Activated CD8-positive, alpha-beta memory T cell treated with anti-CD3 and anti-CD28 coated beads, Interleukin-2, amount 50 U/mL, for 48 hours (primary cell): ENCODE data around the gene SLC44A4.

Source experiments
- DNase-seq: peaks from one replicate; pipeline ENCODE4 v3.0.0-alpha.2; 2020

Gene SLC44A4

DNA sequence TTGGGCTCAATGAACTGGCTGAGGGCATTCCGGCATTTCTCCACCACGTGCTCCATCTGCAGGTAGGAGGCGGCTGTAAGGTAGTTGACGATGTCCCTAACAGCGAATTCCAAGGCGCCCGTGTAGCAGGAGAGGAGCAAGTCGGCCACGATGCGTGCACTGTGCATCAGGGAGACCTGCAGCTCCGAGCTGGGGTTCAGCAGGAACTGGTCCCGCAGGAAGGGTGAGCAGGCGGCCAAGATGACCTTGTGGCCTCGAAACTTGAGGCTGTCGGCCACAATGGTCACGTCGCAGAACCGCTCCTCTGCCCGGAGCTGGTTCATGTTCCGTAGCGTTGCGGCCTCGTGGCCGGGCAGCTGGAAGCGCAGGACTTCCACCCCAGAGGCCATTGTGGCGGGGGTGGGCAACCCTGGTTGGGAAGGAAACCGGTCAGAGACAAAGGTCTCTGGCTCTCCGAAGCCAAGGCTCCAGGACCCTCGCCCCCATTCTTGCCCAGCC, 22.2 kb upstream of the SLC44A4 start:
- no peak for DNase-seq

DNA sequence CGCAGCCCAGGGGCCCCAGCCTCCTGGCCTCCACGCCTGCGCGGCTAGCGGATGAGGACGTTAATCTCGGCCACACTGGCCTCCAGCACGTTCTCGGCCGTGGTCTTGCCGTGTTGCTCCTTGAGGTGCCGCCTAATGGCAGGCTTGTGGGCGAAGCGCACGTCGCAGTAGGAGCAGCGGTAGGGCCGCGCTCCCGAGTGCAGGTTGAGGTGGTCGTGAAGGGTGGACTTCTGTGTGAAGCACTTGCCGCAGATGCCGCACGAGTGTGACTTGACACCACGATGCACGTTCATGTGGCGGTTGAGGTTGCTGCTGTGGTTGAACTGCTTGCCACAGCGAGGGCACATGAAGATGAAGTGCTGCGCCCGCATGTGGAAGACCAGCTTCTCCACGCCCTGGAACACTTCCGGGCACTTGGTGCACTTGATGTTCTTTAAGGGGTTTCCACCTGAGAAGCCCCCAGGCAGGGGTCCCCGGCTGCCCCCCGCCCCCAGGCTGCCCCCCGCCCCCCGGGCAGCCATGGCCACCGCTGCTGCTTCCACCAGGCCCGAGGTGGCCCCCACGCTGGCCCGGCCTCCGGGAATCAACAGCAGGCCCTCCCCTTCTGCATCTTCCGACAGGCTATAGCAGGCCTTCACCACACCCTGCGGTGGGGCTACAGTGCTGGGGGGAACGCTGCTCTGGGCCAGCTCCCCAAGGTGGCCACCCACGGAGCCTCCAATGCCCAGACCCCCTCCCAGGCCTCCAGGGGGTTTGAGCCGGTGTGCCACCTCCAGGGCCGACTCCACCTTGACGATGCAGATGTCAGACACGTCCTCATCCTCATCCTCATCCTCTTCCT, 21.3 kb upstream of the SLC44A4 start:
- DNase-seq = no peak

DNA sequence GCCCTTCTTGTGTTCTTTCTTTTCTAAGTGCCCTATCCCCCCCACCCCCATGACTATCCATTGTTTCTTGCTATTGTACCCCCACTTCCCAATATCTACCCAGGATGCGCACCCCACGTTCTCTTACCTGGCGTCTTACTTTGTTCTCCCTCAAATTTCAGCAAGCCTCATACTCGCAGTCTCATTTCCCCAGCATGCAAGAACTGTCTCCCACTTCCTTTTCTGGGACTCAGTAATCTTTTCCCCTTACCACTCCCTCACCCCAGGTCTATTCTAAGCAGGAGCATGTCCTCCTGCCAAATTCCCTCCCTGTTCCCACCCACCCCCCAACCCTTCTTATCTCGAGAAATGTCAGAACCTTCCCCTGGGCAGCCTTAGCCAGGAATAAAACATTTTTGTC, 20.4 kb upstream of the SLC44A4 start:
- no peak for DNase-seq

DNA sequence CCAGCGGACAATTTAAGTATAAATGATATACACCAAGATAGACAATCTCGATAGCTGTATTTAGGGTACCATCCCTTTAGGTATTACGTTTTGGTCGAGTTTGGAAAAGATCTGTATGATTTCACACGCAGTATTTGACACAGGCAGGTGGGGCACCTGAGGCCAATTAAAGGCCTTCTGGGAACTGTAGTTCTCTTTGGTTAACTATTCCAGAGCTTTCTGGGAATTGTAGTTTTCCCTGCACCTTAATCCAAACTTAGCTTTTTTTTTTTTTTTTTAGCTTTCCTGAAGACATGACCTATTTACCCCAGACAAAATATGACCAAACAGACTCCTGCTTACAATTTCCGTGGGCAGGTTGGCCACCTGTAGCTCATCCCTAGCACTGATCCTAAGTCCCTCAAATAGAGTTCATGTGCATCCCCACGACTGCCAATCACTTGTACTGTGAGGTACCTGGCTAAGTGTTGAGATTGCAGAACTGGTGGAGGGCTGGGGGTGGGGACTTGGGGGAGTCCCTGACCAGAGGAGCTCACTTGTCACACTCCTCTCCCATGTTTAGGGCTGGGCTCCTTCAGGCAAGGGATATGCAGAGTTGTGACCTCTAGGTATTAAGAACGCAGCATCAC, 19.7 kb upstream of the SLC44A4 start:
- no peak for DNase-seq

DNA sequence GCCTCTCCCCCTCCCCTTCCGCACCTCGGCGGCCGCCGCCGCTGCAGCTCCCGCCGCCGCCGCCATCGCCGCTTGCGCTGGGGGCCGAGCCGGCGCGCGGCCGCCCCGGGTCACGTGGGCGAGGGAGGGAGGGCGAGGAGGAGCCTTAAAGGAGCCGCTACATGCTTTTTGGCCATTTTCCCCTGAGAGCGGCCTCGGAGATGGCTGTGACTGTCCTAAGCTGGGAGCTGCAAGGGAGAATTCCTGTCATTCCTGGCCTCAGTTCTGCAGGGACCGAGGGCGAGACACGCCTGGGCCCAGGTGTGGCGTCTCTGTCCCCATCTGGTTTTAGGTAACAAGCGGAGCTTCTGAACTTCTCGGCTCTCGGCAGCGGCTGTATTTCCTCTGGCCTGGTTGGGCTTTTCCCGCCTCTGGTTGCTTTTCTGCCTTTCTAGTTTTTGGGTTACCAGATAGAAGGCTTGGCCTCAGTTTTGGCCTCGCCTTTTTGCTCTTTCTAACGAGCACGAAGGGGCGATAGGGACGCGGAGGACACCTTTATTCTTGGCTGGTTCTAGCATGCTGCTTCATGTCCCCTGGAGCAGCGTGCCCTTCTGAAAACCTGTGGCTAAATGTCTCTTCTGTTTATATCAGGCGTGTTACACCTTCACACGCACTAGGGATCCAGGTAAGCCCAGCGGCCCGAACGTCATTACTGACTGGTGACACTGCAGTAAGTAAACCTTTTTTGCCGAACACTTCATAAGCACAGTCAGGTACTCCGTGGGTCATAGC, 19.0 kb upstream of the SLC44A4 start, which contains the start of gene EHMT2:
Gene EHMT2, minus strand, starts transcription at position 87 of the 771 bp plus-strand sequence. Its CDS starts 21 bp downstream, at position 66.
- DNase-seq = peak; percentile 92

DNA sequence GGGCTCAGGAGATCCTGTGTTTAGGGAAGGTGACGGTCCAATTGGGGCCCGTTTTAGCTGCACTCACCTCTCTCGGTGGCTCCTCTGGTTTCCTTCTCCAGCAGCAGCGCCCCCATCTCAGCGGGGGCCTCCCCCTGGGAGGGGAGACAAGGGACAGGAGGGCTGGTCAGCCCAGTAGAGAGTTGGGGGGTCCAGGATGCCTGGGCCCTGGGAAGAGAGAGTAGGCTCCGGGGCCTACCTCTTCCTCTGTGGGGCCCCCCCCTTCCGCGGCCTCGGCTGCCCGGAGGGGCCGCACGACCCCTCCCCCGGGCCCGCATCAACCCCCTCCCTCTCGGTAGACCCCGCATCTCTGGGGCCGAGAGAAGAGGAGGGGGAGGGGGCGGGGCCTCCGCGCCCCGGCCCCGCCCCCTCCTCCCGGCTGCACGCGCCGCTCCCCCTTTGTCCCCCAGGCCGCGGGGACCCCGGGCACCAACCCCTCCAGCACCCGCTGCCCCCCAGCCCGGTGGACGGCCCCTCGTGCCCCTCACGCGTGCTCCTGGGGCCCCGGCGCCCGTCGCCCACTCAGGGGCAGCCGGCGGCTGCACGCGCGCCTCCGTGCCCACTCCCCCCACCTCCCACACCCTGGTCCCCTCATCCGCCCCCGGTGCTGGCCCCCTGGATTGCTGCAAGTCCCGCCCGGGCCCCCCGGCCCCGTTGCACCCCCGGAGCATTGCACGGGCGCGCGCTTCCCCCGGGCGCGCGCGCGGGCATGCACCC, 18.2 kb upstream of the SLC44A4 start:
- no peak for DNase-seq

DNA sequence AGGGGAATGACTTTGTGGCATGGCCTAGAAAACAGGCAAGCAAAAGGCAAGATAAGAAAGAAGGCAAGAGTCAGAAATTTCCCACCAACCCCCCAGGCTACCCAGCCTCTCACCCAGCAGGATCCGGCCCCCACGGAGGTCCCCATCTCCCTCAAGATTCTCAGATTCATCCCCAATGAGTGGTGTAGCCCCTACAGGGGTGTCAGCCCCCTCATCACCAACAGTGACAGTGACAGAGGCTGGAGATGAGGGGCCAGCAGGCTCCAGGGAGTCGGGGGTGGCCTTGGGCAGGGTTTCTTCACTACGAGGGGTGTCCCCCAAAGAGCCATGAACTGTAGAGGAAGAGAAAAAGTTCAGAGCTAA, 17.7 kb upstream of the SLC44A4 start:
- no peak for DNase-seq

DNA sequence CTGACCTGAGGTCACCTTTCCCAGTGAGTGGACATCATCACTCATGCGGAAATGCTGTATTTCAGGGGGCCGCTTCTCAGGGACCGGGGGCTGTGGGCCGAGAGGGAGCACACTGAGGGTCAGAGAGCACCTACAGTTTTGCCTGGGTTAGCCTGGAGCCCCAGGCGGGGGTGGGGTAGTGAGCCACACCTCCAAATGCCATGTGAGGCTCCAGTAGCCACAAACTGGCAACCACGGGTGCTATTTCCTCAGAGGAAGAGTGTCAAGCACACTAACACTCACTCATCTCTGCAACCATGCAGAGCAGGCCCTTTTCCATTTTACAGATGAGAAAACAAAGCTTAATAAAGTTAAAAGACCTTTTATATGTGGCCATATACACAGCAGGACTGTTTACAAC, 14.0 kb upstream of the SLC44A4 start:
- no peak for DNase-seq

DNA sequence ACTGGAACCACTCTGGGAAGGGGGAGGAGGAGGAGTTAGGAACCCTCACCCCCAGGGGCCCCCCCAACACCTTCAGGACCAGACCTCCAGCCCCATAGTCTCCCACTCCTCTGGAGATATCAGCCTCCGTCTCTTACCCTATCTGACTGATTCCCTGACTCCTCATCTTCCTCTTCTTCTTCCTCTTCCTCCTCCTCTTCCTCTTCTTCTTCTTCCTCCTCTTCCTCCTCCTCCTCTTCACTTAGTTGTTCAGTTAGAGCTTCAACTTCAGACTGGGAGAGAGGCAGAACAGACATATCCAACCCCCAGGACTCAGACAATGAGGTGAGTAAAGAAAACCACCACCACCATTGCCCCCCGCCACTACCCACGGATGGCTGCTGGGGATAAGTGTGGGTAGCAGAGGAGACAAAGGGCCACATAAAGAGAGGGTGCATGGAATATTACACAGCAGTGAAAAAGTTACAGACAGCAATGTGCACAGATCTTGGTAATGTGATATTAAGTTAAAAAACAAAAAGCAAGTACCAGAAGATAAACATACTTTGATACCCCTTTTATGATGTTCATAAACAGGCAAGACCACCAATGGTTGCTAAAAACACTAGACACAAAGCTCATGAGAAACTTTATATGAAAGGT, 10.7 kb upstream of the SLC44A4 start:
- no peak for DNase-seq

DNA sequence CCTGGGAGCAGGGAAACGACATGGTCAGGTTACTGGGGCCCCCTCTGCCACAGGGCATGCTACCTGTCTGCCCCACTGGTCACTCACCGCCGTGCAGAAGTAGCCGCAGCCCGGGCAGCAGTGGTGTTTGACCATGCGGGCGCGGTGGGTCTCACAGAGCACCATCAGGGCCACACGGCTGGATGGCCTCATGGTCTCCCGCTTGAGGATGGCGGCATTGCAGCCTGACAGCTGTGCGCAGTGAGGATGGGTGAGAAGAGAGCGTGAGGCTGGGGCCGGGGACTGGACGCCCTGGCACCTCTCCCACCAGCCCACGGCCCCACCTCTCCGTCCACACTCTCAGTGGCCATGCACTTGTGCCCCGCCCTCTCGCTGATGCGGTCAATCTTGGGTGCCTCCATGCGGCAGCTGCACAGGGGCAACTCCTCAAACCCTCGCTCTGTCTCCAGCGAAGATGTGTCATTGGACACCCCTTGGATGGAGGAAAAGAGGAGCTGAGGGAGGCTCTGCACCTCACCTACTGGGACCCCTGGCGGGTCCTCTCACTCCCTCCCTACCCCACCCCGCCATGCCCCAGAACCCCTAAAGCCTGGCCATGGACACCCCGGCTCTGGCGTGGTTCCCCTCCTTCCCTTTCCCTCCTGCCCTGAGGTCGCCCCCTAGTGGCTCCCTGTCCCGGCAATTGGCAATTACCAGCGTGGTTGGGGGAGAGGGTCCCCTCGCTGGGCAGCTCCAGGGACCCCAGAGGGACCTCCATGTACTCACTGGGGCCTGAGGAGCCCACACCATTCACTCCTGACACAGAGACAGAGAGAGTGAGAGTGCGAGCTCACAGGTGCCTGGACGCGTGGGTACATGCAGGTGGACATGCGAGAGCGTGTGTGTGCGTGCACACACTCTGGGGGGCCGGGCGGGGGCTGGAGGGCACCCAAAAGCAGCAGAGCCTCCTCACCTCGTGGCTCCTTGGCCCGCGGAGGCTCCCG, 9.8 kb upstream of the SLC44A4 start:
- DNase-seq = peak; percentile 86

DNA sequence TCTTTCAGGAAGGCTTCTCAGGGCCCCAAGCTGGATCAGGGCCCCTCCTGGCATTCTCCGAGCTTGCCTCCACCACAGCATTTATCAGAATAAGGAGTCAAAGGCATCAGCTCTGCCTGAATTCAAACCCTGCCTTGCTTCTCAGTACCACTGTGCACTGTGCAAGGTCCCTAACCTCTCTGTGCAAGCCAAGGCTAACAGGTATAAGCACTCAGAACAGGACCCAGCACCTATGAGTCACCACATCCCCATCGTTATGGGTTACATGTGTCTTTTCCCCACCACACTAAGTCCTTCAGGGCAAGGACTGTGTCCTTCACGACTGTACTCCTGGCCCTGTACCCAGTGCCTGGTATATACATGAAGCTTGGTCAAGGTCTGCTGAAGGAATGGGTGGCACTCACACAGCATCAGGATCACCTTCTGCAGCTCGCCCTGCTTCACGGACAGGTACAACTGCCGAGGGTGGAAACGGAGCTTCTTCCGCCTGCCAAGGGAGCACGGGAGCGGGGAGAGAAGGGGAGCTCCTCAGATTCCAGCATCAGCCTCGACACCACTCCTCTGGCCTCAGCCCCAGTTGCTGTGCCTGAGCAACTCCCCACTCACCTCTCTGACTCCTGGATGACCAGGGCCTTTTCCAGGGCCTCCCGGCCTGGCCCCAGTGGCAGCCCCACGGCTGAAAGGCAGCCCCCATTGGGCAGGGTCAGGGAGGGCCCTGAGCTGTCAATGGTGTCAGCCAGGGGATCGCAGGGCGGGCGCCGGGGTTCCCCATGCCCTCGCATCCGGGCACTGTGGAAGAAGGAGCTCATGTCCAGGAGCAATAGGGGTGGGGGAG, 8.6 kb upstream of the SLC44A4 start:
- no peak for DNase-seq

DNA sequence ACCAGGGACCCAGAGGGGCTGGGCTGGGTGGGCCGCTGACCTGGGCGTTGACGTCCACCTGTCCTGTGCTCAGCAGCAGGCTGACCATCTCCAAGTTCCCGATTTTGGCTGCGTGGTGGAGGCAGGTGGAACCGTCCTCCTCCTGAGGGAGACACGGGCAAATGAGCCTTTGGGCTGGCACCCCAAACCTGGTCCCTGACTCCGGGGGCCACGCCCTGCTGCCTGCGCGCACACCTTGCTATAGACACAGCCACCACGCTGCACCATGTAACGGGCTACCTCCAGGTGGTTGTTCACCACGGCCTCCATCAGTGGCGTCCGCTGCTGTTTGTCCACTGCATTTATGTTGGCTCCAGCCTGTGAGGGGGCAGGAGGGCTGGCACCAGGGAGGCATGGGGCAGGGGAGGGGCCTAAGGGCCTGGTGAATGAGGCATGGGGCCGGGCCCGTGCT, 7.8 kb upstream of the SLC44A4 start:
- DNase-seq = no peak

DNA sequence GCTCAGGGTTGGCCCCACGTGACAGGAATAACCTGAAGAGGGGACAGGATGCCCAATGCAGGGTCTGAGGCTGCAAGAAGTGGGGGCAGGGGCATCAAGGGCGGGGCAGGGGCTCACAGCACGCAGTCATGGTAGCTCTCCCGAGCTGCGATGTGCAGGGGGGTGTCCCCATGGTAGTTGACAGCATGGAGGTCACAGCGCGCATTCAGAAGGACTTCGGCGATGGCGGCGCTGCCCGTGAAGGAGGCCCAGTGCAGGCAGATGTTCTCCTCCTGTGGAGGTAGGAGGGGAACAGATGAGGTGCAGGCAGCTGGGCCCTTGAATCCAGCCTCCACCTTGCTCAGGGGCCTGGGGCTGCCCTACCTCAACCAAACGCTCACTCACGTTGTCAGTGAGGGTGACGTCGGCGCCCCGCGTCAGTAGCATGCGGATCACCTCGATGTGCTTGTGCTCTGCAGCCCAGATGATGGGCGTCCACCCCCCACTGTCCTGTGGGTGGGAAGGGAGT, 5.8 kb upstream of the SLC44A4 start:
- DNase-seq = no peak

DNA sequence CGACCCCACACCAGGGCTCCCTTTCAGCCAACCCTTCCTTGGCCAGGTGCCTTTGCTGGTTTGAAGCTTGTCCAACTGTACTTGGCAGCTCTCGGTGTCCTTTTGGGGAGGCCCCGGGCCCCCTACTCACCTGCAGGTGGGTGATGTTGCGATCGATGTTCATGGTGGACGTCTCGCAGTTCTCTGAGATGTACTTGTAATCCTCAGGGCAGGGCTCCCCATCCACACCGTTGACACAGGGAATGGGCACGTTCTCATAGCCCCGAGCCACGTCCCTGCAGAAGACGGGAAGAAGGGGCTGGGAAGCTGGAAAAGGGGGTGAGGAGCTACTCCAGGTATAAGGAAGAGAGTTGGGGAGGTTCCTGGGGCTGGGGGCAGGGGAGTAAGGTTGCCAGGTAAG, 4.9 kb upstream of the SLC44A4 start:
- DNase-seq = no peak

DNA sequence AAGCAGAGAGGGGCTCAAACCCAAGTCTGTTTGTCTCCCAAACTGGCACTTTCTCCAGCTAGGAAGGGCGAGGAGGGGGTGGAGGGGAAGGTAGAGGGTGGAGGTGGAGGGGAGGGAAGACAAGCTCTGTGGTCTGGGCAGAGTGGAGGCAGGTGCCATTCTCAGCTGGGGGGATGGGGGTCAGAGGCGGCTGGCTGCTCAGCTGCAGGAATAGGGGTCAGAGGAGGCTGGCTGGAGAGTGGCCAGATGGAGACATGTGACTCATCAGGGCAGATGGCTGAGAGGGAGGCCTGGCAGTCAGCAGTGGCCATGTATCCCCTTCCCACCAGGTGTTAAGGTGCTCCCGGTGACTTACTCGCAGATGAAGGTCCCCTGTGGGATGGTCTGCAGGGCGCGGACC, 3.5 kb upstream of the SLC44A4 start:
- DNase-seq = no peak

DNA sequence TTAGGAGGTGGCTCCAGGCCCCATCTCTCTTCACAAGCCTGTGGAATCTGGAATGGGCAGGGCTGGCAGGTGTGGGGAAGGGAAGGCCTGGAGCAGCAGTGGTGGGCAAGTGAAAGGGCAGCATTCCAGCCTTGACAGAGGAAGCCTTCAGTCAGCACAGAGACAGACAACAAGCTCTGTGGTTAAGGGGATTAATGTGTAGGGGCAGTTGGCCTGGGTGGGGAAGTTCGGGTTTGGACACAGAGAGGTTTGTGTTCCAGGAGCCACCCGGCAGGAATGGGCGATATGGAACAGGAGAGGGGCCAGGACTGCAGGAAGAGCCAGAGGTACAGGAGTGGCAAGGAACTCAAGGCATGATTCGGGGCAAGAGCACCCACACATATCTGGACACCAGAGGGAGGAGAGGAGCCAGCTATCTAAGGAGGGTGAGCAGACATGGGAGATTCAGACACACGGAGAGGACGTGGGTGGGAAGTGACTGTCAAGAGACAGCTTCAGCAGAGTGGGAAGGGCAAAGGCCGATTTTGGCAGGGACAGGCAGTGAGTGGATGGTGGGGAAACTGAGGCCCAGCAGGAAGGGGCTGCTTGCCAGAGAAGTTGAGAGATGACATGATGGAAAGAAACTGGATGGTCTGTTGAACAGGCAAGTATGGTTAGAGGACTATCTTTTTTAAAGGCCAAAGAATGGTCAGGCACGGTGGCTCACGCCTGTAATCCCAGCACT, 2.5 kb upstream of the SLC44A4 start:
- no peak for DNase-seq

DNA sequence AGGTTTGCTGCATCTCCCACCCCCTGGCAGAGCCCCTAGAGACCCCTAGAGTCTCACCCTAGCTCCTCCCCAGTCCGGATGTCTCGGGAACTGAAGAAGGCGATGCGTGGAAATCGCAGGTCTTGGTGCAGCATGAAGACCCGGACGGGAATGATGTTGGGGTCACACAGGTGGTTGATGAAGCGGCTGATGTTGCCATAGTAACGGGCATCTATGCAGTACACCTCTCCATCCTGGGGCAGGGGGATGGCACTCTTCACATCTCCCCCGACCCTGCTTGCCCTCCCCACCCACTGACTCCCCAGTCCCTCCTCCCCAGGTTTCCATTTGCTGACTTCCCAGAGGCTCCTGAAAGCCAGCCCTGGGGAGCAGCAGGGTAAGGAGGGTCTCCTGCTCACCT, 1.8 kb upstream of the SLC44A4 start:
- no peak for DNase-seq

DNA sequence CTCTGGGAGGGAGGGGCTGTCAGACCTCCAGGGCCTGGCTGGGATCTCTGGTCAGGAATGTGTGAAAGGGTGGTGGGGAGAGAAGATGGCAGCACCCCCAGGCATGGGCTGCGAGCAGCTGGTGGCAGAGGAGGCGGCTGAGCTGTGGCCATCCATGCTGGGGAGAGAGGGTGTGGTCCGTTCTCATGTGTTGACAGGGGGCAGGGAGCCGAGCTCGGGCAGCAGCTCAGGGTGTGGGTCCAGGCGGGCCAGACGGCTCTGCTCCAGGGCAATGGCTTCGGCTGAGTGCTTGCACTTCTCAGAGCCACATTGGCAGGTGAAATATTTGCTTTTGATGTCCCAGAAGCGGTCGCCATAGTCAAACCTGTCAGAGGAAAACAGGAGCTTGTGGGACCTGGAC, 1.1 kb upstream of the SLC44A4 start:
- DNase-seq = no peak

DNA sequence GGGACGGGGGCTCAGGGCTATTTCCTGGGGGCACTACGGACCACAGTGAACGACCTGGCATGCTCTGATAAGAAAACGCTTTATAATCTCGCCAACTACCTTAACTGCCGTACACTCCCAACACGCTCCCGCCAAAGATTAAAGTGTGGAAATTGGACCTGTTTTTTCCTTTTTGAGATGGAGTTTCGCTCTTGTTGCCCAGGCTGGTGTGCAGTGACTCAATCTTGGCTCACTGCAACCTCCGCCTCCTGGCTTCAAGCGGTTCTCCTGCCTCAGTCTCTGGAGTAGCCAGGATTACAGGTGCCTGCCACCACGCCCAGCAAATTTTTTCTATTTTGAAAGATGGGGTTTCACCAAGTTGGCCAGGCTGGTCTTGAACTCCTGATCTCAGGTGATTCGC, 346 bp upstream of the SLC44A4 start:
- DNase-seq = no peak
